Stromal cell of bone marrow (primary cell): Measurements from ENCODE around the gene UNC50.

Source experiments
- DNase-seq: peaks from one replicate; pipeline ENCODE4 v3.0.0-alpha.2; 2012; ENCODE audit warnings: low read depth

Gene UNC50

GRCh38 chr2:98664323-98664722, 55.9 kb downstream of the UNC50 start:
- no peak for DNase-seq

- no peak for DNase-seq
Measured at GRCh38 chr2:98665677-98666076, 57.3 kb downstream of the UNC50 start.
